ENCODE data around the gene LCA5L.
A peak's percentile ranks its signal among the peaks of the same experiment; 100 is the strongest.

Gene LCA5L

DNA sequence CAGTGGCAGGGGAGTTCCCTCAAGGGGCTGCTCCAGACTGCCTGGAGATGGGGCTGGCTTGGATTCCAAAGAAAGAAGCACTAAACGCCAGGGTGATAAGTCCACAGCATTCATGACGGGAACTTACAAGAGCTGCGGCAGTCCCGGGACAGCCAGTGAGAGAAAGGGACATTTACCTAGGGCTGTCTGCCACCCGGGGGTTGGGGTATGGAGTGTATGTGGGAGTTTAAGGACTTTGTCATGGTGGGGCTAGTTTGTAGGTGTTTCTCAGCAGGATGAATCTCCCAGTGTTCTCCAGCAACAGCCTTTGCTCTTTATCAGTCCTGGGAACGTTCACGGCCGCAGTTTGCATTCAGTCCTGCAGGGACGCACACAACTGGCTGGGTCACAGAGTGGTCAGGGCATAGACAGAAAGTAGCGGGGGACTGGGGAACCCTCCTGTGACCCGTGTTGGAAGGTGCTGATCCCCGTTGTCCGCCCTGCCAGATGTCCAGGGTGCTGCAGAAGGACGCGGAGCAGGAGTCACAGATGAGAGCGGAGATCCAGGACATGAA lies 55.3 kb downstream of the LCA5L start:
- in situ Hi-C loops (cut with HindIII; ENCODE audit: low sequenced_read_pairs), result no loop called here
- no peak overlapping the region for H3K4me3 ChIP-seq (ENCODE audit: low read depth, low read length)
- no peak for DNase-seq (ENCODE audit: low read depth, low spot score)
- TF ChIP-seq, protein P1, sequence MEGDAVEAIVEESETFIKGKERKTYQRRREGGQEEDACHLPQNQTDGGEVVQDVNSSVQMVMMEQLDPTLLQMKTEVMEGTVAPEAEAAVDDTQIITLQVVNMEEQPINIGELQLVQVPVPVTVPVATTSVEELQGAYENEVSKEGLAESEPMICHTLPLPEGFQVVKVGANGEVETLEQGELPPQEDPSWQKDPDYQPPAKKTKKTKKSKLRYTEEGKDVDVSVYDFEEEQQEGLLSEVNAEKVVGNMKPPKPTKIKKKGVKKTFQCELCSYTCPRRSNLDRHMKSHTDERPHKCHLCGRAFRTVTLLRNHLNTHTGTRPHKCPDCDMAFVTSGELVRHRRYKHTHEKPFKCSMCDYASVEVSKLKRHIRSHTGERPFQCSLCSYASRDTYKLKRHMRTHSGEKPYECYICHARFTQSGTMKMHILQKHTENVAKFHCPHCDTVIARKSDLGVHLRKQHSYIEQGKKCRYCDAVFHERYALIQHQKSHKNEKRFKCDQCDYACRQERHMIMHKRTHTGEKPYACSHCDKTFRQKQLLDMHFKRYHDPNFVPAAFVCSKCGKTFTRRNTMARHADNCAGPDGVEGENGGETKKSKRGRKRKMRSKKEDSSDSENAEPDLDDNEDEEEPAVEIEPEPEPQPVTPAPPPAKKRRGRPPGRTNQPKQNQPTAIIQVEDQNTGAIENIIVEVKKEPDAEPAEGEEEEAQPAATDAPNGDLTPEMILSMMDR (IDR thresholded peaks at IDR 0.05; ENCODE audit: low read depth, low read length), result no peak

DNA sequence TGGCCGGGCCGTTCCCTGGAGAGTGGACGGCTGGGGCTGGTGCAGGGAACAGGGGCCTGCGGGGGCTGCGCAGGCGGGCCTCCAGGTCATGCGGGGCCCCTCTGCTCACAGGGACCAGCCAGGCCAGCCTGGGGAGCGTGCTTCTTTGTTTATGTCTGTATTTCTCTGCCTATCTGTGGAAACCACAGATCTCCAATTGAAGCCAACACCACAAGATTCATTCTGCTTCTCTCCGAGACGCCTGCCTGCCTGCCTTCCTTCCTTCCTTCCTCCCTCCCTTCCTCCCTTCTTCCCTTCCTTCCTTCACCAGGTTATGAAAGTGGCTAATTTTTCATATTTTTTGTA lies 56.8 kb downstream of the LCA5L start:
- no peak for DNase-seq (ENCODE audit: low read depth, low spot score)
- no peak overlapping the region for H3K4me3 ChIP-seq (ENCODE audit: low read depth, low read length)
- TF ChIP-seq, protein P1 (IDR thresholded peaks at IDR 0.05; ENCODE audit: low read depth, low read length), result no peak
- in situ Hi-C loops (cut with HindIII; ENCODE audit: low sequenced_read_pairs), result no loop called here

- in situ Hi-C loops (cut with HindIII; ENCODE audit: low sequenced_read_pairs), result no loop called here
- H3K4me3 ChIP-seq (ENCODE audit: low read depth, low read length), result peak overlapping the region; percentile 41
- peak; percentile 82 for DNase-seq (ENCODE audit: low read depth, low spot score)
- TF ChIP-seq, protein P1 (IDR thresholded peaks at IDR 0.05; ENCODE audit: low read depth, low read length), result peak; percentile 93
Observed at GRCh38 chr21:39388038-39388810, 57.4 kb downstream of the LCA5L start.

GRCh38 chr21:39387461-39388037 lies 58.0 kb downstream of the LCA5L start:
- in situ Hi-C loops (cut with HindIII; ENCODE audit: low sequenced_read_pairs), result no loop called here
- TF ChIP-seq, protein P1 (IDR thresholded peaks at IDR 0.05; ENCODE audit: low read depth, low read length), result no peak
- H3K4me3 ChIP-seq (ENCODE audit: low read depth, low read length), result peak overlapping the region; percentile 41
- peak; percentile 73 for DNase-seq (ENCODE audit: low read depth, low spot score)

DNA sequence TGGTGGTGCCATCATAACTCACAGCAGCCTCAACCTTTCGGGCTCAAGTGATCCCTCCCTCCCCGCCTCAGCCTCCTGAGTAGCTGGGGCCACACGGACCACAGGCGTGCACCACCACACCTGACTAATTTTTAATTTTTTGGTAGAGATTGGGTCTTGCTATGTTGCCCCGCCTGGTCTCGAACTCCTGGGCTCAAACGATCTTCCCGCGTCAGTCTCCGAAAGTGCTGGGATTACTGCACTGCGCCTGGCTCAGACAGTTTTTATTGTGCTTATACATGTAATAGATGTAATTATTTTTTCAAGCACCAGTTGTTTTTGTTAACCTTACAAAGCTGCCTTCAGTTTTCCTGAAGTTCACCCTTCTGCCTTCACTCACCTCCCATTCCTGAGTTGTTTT lies 58.7 kb downstream of the LCA5L start:
- no peak overlapping the region for H3K4me3 ChIP-seq (ENCODE audit: low read depth, low read length)
- in situ Hi-C loops (cut with HindIII; ENCODE audit: low sequenced_read_pairs), result no loop called here

DNA sequence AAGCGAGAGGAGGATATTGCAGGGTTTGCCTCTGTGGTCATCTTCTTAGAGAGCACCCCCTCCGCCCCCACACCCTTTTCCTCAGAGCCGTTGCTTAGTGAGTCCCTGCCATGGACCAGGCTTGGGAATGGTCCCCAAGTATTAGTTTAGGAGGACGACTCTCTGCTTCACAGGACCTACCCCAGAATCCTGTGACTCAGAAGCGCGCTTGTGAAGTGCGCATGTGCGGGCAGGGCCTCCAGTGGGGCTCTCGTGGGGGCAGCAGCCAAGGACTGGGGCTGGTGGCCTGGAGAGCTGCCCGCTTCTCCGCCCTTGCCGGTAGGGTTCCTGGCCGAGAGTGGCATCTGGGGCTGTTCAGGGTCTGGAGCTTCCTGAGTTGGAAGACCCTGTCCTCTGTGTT lies 59.4 kb downstream of the LCA5L start:
- peak; percentile 5 for DNase-seq (ENCODE audit: low read depth, low spot score)
- in situ Hi-C loops (cut with HindIII; ENCODE audit: low sequenced_read_pairs), result no loop called here
- TF ChIP-seq, protein P1 (IDR thresholded peaks at IDR 0.05; ENCODE audit: low read depth, low read length), result no peak

More for the DNA sequence above, 58.7 kb downstream of the LCA5L start:
- TF ChIP-seq, protein P1 (IDR thresholded peaks at IDR 0.05; ENCODE audit: low read depth, low read length), result no peak
- no peak for DNase-seq (ENCODE audit: low read depth, low spot score)

More for the DNA sequence above, 59.4 kb downstream of the LCA5L start:
- H3K4me3 ChIP-seq (ENCODE audit: low read depth, low read length), result peak overlapping the region; percentile 14
